BLaER1 (cell line): ENCODE data around the gene CRKL.
"Not testable (repeated sequence)": the region's sequence is repeated elsewhere in the genome, so short reads cannot be mapped to it uniquely, and the experiment has no call there.

Source experiments
- H3K27ac ChIP-seq: shearing (Covaris generic); formaldehyde crosslinking; 2 replicates; pipeline ENCODE4 v1.8.1; 2022
- H3K27me3 ChIP-seq: shearing (Covaris generic); formaldehyde crosslinking; 2 replicates; pipeline ENCODE4 v1.8.1; 2022
- H3K36me3 ChIP-seq: shearing (Covaris generic); formaldehyde crosslinking; 2 replicates; pipeline ENCODE4 v1.8.1; 2022
- H3K4me1 ChIP-seq: shearing (Covaris generic); formaldehyde crosslinking; 2 replicates; pipeline ENCODE4 v1.8.1; 2022
- H3K4me2 ChIP-seq: shearing (Covaris generic); formaldehyde crosslinking; 2 replicates; pipeline ENCODE4 v1.8.1; 2022
- H3K4me3 ChIP-seq: shearing (Covaris generic); formaldehyde crosslinking; 2 replicates; pipeline ENCODE4 v1.8.1; 2022
- H3K9ac ChIP-seq: shearing (Covaris generic); formaldehyde crosslinking; 2 replicates; pipeline ENCODE4 v1.8.1; 2022
- H3K9me3 ChIP-seq: shearing (Covaris generic); formaldehyde crosslinking; 2 replicates; pipeline ENCODE4 v1.8.1; 2022
- H4K20me1 ChIP-seq: shearing (Covaris generic); formaldehyde crosslinking; 2 replicates; pipeline ENCODE4 v1.8.1; 2022
- Cebpa-rat ChIP-seq: shearing (Covaris generic); IDR thresholded peaks from 2 replicates; pipeline ENCODE4 v1.8.1; 2022

Gene CRKL

DNA sequence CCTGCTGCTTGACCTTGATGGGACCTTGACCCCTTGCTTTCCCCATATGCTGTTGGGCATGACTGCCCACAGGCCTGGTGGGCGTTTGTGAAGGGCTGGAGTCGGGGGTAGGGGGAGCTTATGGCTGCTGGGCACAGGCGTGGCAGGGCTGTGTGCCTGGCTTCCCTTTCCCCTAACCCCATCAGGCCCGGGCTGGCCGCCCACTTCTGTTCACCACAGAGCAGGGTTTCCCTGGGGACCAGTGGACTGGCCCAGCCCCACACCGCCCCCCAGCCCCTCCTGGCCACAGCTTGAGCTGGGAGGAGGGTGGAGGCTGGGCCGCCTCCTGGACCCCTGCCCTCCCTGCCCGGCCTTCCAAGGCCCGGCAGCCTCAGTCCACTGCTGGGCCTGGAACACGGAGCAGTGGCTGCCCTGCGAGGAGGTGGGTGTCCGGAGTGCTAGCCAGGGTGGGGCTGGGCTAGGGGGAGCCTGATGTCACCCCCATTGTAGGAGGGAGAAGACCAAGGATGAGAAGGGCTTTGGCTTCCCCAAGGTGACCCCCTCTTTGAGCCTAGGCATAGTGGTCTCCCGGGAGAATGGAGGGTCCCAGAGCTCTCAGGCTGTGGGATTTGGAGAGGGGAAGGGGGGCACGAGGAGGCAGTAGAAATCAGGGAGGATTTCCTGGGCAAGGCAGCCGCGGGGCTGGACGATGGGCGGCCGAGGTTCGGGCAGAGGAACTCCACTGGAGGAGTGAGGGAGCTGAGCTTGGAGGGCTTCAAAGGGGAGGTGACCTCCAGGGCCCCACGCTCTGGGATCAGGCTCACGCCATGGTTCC lies 49.9 kb downstream of the CRKL start, which contains the start of gene AIFM3:
Gene AIFM3 (plus strand): TSS at position 373 of the 814 bp plus-strand sequence. CDS start 690 bp downstream, outside the sequence.
- H3K36me3 ChIP-seq: no peaks in the 10 kb centered on the region
- peaks cover 36% of the 10 kb centered on the region for H3K4me1 ChIP-seq
- no peaks in the 10 kb centered on the region for H3K9me3 ChIP-seq
- H3K9ac ChIP-seq: no peak within 1 kb of the TSS
- TF ChIP-seq Cebpa-rat: no peak
- H3K27ac ChIP-seq: no peak within 1 kb of the TSS
- H3K4me2 ChIP-seq: peak within 1 kb of the TSS; percentile 32; the same call in 1 of the 2 replicates
- H3K4me3 ChIP-seq: no peak within 1 kb of the TSS
- H3K27me3 ChIP-seq: peaks cover 44% of the 10 kb centered on the region
- H4K20me1 ChIP-seq: peaks cover 33% of the 10 kb centered on the region

DNA sequence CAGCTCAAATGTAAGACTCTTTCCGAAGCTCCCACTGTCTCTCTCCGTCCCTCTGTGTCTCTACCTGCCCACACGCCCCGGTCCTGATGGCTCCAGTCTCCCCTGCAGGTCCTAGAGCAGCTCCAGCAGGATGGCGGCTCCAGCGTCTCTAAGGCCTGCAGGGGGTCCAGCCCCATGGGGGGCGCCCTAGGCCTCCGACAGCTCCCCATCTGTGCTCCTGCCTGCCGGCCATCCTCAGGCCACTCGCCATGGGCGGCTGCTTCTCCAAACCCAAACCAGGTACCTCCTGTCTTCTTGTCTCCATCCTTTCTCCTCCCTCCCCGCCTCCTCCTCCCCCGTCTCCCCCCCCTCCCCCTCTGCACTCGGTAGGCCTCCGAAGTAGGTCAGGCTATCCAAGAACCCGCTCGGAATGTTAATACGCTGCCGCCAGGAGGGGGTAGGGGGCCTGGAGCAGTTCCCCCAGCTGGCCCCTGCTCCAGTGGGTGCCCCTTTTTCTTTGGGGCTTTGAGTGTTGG lies 50.5 kb downstream of the CRKL start:
- no peak for TF ChIP-seq Cebpa-rat
- Histone ChIP-seq H3K36me3 (no peaks in the 10 kb centered on the region), H3K27me3 (peaks cover 38% of the 10 kb centered on the region), H3K4me3 (no peak overlapping the region), H3K27ac (no peak overlapping the region), H3K9me3 (no peaks in the 10 kb centered on the region), H3K4me1 (peaks cover 36% of the 10 kb centered on the region), H3K9ac (no peak overlapping the region), H3K4me2 (no peak overlapping the region), H4K20me1 (peaks cover 33% of the 10 kb centered on the region)

DNA sequence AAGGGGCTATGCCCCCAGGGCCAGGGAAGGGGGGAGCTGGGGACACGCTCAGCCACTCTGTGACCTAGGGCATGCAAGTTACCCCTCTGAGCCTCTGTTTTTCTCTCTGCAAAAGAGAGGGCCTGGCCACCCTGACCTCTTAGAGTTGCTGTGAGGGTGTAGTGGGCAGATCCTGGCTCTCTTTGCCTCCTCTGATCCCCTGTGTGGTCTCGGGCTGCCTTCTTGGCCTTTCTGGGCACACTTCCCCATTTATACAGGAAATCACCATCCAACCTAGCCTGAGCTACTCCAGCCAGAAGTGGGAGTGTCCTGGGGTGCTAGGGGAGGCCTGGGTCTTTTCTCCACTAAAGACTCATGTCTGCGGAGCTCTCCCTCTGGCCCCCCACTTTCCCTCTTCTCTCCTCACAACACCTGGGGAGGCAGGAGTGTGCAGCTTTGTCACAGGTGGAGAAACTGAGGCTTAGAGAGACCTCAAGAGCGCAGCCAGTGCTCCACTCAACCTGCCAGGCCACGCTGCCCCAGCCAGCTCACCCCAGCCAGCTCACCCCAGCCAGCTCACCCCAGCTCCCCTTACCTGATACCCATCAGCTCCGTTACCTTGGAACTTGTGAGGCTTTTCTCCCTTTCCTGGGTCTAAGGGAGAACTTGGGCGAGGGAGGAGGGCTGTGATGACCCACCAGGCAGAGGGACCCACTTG lies 51.2 kb downstream of the CRKL start:
- Histone ChIP-seq H3K9ac (no peak overlapping the region), H3K4me2 (peak overlapping the region; percentile 32), H4K20me1 (peaks cover 30% of the 10 kb centered on the region), H3K9me3 (no peaks in the 10 kb centered on the region), H3K36me3 (no peaks in the 10 kb centered on the region), H3K4me1 (peaks cover 36% of the 10 kb centered on the region), H3K27me3 (peaks cover 32% of the 10 kb centered on the region), H3K4me3 (no peak overlapping the region), H3K27ac (no peak overlapping the region)
- TF ChIP-seq Cebpa-rat: no peak

DNA sequence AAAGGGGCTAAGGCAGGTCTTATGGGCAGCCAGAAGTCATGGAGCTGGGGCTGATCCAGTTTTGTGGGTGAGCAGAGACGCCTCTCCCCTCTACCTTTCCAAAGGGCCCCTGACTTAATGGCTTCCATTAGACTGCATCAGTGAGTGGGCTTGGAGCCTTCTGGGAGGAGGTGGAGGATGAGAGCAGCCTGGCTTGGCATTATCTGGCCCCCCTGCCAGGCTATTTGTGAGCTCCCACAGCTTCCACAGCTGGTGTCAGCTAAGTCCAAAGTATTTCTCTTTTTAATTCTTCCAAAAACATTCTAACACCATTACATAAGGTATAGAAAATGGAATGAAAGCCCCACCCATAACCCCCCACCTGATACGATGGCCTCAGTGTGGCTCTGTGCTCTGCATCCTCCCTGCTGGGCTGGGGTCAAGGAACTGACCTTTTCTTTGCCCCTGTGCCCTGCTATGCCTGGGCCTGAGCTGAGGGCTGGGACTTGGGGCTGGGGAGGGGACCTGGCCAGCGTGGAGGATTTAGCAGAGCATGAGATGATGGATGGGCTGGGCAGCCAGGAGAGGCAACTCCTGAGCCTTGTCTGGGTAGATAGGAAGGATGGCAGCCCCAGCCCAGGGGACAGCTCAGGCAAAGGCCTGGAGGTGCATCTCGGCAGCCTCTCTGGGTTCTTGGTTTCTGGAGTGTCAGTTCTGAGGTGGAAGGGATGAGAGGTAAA lies 53.9 kb downstream of the CRKL start:
- H3K9ac ChIP-seq: no peak overlapping the region
- peaks cover 5% of the 10 kb centered on the region for H3K27me3 ChIP-seq
- no peak overlapping the region for H3K4me3 ChIP-seq
- H3K4me2 ChIP-seq: no peak overlapping the region
- H3K4me1 ChIP-seq: peaks cover 16% of the 10 kb centered on the region
- H3K27ac ChIP-seq: no peak overlapping the region
- no peaks in the 10 kb centered on the region for H3K9me3 ChIP-seq
- peaks cover 4% of the 10 kb centered on the region; the same call in 1 of the 2 replicates for H4K20me1 ChIP-seq
- H3K36me3 ChIP-seq: no peaks in the 10 kb centered on the region
- no peak for TF ChIP-seq Cebpa-rat

DNA sequence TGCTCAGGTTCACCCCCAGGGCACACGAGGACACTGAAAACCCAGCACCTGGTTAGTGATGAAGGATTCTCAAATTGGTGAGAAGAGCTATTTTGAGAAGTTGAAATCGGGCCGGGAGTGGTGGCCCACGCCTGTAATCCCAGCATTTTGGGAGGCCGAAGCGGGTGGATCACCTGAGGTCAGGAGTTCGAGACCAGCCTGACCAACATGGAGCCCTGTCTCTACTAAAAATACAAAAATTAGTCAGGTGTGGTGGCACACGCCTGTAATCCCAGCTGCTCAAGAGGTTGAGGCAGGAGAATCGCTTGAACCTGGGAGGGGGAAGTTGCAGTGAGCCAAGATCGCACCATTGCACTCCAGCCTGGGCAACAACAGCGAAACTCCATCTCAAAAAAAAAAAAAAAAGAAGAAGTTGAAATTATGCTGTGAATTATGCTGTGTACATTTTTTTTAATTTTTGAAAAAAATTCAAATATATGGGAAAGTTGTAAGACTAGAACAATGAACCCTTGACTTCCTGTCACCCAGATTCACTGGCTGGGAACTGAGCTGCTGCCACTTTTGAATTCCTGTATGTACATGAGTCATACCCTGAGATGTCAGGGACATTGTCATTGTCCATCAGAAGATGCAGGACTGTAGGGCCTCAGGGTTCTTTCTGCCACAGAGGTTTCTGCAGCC lies 54.9 kb downstream of the CRKL start:
- H3K4me2 ChIP-seq, H3K27ac ChIP-seq, H3K4me3 ChIP-seq, H3K36me3 ChIP-seq, H3K9me3 ChIP-seq, H4K20me1 ChIP-seq, H3K27me3 ChIP-seq, H3K9ac ChIP-seq: not testable (repeated sequence)
- peaks cover 15% of the 10 kb centered on the region for H3K4me1 ChIP-seq

DNA sequence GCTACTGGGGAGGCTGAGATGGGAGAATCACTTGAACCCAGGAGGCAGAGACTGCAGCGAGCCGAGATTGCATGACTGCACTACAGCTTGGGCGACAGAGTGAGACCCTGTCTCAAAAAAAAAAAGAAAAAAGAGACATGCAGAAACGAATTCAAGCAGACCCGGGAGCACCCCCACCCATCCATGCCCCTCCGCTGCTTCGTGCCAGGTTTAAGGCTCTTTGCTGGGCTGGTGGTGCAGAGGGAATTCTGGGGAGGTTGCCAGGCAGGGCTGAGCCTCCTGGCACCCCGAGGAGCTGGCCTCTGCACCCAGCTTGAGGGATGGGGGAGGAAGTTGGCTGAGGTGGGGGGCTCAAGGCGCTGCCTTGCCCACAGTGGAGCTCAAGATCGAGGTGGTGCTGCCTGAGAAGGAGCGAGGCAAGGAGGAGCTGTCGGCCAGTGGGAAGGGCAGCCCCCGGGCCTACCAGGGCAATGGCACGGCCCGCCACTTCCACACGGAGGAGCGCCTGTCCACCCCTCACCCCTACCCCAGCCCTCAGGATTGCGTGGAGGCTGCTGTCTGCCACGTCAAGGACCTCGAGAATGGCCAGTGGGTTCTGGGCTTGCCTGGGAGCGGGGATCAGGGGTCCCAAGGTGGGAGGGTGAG lies 55.8 kb downstream of the CRKL start:
- Histone ChIP-seq H4K20me1 (no peaks in the 10 kb centered on the region), H3K4me1 (peaks cover 9% of the 10 kb centered on the region), H3K4me3 (no peak overlapping the region), H3K9me3 (no peaks in the 10 kb centered on the region), H3K27ac (no peak overlapping the region), H3K27me3 (no peaks in the 10 kb centered on the region), H3K9ac (no peak overlapping the region), H3K4me2 (no peak overlapping the region), H3K36me3 (no peaks in the 10 kb centered on the region)
- TF ChIP-seq Cebpa-rat: no peak

DNA sequence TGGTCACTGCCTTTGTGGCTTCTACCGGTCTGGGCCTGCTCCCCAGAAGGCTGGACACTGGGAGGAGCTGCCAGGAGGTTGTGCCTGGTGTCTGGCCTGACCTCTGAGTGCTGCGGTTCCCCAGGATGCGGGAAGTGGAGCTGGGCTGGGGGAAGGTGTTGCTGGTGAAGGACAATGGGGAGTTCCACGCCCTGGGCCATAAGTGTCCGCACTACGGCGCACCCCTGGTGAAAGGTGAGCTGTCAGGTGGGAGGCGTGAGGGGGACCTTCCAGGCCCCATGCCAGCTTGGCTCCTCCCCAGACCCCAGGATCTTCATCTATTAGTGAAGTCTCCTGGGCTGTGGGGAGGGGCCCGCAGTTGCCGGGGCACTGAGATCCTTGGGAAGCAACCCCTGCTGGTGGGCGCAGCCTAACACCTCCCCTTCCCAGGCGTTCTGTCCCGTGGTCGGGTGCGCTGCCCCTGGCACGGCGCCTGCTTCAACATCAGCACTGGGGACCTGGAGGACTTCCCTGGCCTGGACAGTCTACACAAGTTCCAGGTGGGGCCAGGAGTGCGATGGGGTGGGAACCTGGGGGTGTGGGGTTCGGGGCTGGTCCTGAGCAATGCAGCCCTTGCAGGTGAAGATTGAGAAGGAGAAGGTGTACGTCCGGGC lies 56.6 kb downstream of the CRKL start:
- H3K27ac ChIP-seq: no peak overlapping the region
- no peaks in the 10 kb centered on the region for H4K20me1 ChIP-seq
- peaks cover 6% of the 10 kb centered on the region; the same call in 1 of the 2 replicates for H3K9me3 ChIP-seq
- no peak for TF ChIP-seq Cebpa-rat
- peaks cover 2% of the 10 kb centered on the region for H3K4me1 ChIP-seq
- H3K27me3 ChIP-seq: no peaks in the 10 kb centered on the region
- H3K4me2 ChIP-seq: no peak overlapping the region
- H3K9ac ChIP-seq: no peak overlapping the region
- H3K4me3 ChIP-seq: no peak overlapping the region
- no peaks in the 10 kb centered on the region for H3K36me3 ChIP-seq

DNA sequence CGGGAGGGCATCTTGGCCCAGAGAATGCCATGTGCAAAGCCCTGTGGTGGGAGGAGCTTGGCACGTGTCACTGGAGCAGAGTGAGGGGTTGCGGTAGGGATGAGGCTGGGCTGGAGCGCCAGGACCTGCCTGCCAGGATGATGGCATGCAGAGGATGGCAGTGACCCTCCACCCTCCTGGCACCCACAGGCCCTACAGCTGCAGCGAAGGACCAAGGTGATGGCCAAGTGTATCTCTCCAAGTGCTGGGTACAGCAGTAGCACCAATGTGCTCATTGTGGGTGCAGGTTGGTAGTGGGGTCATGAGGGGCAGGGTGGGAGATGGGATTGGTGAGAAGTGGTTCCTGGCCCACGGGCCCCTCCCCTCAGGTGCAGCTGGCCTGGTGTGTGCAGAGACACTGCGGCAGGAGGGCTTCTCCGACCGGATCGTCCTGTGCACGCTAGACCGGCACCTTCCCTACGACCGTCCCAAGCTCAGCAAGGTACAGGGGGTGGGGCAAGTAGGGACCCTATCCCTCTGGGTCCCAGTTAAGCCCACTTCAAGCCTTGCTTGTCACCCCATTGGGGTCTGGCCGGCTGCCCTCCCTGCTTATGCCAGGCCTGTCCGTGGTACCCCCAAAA lies 57.2 kb downstream of the CRKL start:
- no peak for TF ChIP-seq Cebpa-rat
- H3K27ac ChIP-seq: no peak overlapping the region
- no peaks in the 10 kb centered on the region for H3K27me3 ChIP-seq
- H3K4me1 ChIP-seq: no peaks in the 10 kb centered on the region
- H4K20me1 ChIP-seq: no peaks in the 10 kb centered on the region
- H3K9me3 ChIP-seq: peaks cover 10% of the 10 kb centered on the region; the same call in 1 of the 2 replicates
- no peaks in the 10 kb centered on the region for H3K36me3 ChIP-seq
- no peak overlapping the region for H3K4me2 ChIP-seq
- H3K9ac ChIP-seq: no peak overlapping the region
- no peak overlapping the region for H3K4me3 ChIP-seq
